IPS-18c (cell line): ENCODE results near the gene TXNDC15.
A peak's percentile ranks its signal among the peaks of the same experiment; 100 is the strongest.
"Not testable (repeated sequence)": the region's sequence is repeated elsewhere in the genome, so short reads cannot be mapped to it uniquely, and the experiment has no call there.

Source experiments
- H3K4me3 ChIP-seq: 2 replicates; pipeline ENCODE4 v1.7.0; 2013; ENCODE audit warnings: low read depth, mild to moderate bottlenecking, low read length, moderate library complexity; ENCODE audit not compliant: insufficient read depth
- H3K9me3 ChIP-seq: one replicate; pipeline ENCODE4 v1.6.1; 2013; ENCODE audit warnings: mild to moderate bottlenecking, low read length, moderate library complexity; ENCODE audit not compliant: control insufficient read depth, insufficient read depth

The TXNDC15 gene

DNA sequence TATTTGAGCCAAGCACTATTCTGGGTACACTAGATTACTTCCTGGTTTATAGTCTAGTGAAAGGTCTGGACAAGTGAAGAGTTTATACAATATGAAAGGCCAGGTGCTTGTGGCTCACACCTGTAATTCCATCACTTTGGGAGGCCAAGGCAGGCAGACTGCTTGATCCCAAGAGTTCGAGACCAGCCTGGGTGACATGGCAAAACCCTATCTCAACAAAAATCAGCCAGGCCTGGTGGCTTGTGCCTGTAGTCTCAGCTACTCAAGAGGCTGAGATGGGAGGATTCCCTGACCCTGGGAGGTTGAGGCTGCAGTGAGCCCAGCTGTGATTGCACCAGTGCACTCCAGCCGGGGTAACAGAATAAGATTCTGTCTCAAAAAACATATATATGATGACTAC, 9.5 kb upstream of the TXNDC15 start:
- no peaks in the 10 kb centered on the region for H3K9me3 ChIP-seq
- no peak overlapping the region for H3K4me3 ChIP-seq

DNA sequence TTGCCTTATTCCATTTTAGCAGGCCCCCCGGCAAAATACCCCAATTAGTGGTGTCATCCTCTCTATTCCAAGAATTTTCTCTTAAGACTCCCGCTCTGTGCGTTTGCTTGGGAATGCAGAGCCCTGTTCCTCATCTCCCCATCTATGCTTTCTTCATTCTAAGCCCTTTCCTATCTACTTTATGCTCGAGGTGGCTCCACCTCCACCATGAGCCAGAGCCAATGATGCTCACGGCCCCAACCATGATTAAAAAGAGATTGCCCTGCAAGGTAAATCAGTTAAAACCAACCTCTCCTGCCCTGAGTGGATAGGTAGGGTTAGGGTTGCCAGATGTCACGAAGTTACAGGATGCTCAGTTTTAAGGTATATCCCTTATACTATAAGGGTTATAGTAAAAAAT, 677 bp upstream of the TXNDC15 start:
- Histone ChIP-seq H3K4me3 (no peak overlapping the region), H3K9me3 (no peaks in the 10 kb centered on the region)

- H3K9me3 ChIP-seq = no peaks in the 10 kb centered on the region
These were observed 872 bp downstream of the TXNDC15 start for GRCh38 chr5:134874831-134875655.

DNA sequence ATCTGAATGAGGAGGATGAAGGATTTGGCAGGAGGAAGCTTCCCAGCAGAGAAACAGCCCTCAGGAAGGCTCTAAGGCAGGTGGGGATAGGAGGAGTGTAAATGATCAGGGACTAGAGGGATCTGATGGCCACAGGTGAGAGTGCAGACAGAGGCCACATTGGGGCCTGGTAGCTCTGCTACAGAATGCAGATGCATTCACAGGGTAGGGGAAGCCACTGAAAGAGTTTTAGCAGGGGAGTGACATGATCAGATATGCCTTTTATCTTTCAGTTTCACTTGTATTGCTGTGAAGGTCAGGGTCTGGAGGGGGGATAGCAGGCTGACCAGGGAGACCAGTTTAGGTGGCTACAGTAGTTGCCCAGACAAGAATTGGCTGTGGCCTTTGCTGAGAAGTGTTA, 3.0 kb downstream of the TXNDC15 start:
- no peaks in the 10 kb centered on the region for H3K9me3 ChIP-seq
- no peak overlapping the region for H3K4me3 ChIP-seq

More at GRCh38 chr5:134874831-134875655, 872 bp downstream of the TXNDC15 start:
- peak overlapping the region; percentile 82 for H3K4me3 ChIP-seq

DNA sequence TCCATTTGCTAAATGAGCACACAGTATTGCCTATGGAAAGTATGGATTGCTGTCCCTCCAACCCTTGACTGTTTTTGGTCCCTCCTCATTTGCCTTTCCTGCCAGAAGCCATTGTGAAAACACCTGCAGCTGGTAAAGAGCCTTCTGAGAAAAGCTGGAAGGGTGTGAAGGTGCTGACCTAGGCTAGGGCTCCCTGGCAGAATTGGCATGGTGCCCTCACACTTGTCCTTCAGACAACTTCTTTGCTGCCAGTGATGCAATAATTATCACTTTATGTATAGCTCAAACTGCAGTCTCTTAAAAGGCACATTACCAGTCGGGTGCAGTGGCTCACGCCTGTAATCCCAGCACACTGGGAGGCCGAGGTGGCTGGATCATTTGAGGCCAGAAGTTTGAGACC, 4.2 kb downstream of the TXNDC15 start:
- Histone ChIP-seq H3K4me3 (no peak overlapping the region), H3K9me3 (no peaks in the 10 kb centered on the region)

GRCh38 chr5:134879456-134879855, 5.3 kb downstream of the TXNDC15 start:
- no peak overlapping the region for H3K4me3 ChIP-seq
- no peaks in the 10 kb centered on the region for H3K9me3 ChIP-seq

DNA sequence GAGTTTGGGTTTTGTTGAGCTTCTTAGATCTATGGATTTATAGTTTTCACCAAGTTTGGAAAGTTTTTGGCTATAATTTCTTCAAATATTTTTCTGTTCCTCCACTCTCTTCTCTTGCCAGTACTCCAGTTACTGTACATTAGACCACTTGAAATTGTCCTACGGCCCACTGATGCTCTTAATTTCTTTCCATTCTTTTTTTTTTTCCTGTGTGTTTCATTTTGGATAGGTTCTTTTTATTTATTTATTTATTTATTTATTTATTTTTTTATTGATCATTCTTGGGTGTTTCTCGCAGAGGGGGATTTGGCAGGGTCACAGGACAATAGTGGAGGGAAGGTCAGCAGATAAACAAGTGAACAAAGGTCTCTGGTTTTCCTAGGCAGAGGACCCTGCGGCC, 6.8 kb downstream of the TXNDC15 start:
- not testable (repeated sequence) for H3K9me3 ChIP-seq

DNA sequence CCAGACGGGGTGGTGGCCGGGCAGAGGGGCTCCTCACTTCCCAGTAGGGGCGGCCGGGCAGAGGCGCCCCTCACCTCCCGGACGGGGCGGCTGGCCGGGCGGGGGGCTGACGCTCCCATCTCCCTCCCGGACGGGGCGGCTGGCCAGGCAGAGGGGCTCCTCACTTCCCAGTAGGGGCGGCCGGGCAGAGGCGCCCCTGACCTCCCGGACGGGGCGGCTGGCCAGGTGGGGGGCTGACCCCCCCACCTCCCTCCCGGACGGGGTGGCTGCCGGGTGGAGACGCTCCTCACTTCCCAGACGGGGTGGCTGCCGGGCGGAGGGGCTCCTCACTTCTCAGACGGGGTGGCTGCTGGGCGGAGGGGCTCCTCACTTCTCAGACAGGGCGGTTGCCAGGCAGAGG, 7.5 kb downstream of the TXNDC15 start:
- not testable (repeated sequence) for H3K4me3 ChIP-seq, H3K9me3 ChIP-seq

More for the DNA sequence above, 6.8 kb downstream of the TXNDC15 start:
- not testable (repeated sequence) for H3K4me3 ChIP-seq

DNA sequence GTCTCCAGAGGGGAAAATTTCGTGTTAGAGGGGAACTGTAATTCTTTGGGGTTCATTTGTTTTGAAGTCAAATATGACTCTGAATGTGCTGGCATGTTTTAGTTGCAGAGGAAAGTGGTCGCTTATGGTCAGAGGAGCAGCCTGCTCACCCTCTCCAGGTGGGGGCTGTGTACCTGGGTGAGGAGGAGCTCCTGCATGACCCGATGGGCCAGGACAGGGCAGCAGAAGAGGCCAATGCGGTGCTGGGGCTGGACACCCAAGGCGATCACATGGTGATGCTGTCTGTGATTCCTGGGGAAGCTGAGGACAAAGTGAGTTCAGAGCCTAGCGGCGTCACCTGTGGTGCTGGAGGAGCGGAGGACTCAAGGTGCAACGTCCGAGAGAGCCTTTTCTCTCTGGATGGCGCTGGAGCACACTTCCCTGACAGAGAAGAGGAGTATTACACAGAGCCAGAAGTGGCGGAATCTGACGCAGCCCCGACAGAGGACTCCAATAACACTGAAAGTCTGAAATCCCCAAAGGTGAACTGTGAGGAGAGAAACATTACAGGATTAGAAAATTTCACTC, 13.5 kb downstream of the TXNDC15 start:
- Histone ChIP-seq H3K9me3 (no peaks in the 10 kb centered on the region), H3K4me3 (no peak overlapping the region)

DNA sequence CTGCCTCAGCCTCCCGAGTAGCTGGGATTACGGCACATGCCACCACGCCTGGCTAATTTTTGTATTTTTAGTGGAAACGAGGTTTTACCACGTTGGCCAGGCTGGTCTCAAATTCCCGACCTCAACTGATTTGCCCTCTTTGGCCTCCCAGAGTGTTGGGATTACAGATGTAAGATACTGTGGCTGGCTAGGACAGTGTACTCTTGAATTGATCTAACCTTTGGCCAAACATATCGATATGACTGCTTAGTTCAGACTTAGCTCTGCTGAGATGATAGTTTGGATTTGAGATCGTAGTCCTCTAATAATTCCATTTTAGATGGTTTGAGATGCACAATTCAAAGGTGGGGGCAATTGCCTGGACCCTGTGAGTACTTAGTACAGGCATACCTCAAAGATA, 15.2 kb downstream of the TXNDC15 start:
- H3K4me3 ChIP-seq = no peak overlapping the region
- peaks cover 2% of the 10 kb centered on the region for H3K9me3 ChIP-seq

DNA sequence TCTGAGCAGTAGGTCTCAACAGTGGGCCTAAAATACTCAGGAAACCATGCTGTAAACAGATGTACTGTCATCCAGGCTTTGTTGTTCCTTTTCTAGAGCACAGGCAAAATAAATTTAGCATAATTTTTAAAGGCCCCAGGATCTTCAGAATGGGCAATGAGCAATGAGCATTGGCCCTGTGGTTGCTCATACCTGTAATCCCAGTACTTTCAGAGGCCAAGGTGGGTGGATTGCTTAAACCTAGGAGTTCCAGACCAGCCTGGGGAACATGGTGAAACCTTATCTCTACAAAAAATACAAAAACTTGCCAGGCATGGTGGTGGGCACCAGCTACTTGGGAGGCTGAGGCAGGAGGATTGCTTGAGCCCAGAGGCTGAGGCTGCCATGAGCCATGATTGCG, 17.3 kb downstream of the TXNDC15 start:
- Histone ChIP-seq H3K9me3 (peaks cover 2% of the 10 kb centered on the region), H3K4me3 (no peak overlapping the region)

GRCh38 chr5:134892282-134892681, 18.1 kb downstream of the TXNDC15 start:
- Histone ChIP-seq H3K9me3 (peaks cover 2% of the 10 kb centered on the region), H3K4me3 (no peak overlapping the region)

DNA sequence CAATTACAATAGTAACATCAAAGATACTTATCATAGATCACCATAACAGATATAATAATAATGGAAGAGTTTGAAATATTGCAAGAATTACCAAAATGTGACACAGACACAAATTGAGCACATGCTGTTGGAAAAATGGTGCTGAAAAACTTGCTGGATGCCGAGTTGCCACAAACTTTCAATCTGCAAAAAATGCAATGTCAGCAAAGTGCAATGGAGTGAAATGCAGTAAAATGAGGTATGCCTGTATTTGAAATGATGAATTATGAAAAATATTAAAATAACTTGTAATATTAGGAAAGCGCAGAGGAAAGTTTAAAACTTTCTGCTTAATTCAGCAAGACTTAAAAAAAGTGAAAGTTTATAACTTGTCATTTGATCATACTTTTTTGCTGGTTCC, 18.8 kb downstream of the TXNDC15 start:
- peaks cover 2% of the 10 kb centered on the region for H3K9me3 ChIP-seq
- H3K4me3 ChIP-seq = no peak overlapping the region

DNA sequence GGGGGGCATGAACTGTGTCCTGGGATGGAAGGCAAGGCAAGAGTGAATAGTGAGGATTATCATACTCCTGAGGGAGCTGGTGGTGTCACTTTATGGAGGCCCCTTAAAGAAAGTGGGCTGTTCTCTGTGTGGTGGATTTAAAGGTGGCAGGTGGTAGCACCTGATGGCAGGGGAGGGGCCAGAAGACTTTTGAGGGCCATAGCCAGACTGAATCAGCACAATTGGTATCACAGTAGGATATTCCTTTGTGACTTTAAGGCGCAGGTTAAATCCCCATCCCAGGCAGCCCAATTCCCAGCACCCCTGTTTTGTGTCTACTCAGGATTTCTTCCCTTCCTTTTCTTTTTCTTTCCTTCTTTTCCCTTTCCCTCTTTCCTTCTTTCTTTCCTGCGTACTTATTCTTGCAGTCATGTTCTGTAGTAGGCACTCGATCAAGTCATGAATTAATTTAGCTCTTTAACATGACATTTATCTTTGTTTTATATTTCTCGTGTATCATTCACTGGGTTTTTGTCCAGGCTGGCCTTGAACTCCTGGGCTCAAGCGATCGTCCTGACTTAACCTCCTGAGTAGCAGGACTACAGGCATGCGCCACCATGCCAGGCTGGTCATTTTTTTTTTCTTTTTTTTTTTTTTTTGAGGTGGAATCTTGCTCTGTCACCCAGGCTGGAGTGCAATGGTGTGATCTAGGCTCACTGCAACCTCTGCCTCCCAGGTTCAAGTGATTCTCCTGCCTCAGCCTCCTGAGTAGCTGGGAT, 19.8 kb downstream of the TXNDC15 start:
- H3K4me3 ChIP-seq = no peak overlapping the region
- H3K9me3 ChIP-seq = peaks cover 2% of the 10 kb centered on the region

GRCh38 chr5:134902071-134902801, 28.1 kb downstream of the TXNDC15 start:
- Histone ChIP-seq H3K9me3 (no peaks in the 10 kb centered on the region), H3K4me3 (no peak overlapping the region)

- Histone ChIP-seq H3K9me3 (no peaks in the 10 kb centered on the region), H3K4me3 (peak within 1 kb of the TSS; percentile 58)
These were observed 30.6 kb downstream of the TXNDC15 start, which contains the start of gene PCBD2 for GRCh38 chr5:134904610-134905245. Gene PCBD2 (plus strand): TSS chr5:134905131. CDS start chr5:134905140, 9 bp downstream.
